GM19372 (cell line): ENCODE measurements around the gene TRAPPC3.
"Not testable (repeated sequence)": the region's sequence is repeated elsewhere in the genome, so short reads cannot be mapped to it uniquely, and the experiment has no call there.

Source experiments
- ATAC-seq: cut with Tn5 transposase; IDR thresholded peaks from one replicate; pipeline ENCODE4 v1.9.1; 2021; ENCODE audit warnings: mild to moderate bottlenecking, low read depth, moderate library complexity; ENCODE audit not compliant: unreplicated experiment

Gene TRAPPC3

DNA sequence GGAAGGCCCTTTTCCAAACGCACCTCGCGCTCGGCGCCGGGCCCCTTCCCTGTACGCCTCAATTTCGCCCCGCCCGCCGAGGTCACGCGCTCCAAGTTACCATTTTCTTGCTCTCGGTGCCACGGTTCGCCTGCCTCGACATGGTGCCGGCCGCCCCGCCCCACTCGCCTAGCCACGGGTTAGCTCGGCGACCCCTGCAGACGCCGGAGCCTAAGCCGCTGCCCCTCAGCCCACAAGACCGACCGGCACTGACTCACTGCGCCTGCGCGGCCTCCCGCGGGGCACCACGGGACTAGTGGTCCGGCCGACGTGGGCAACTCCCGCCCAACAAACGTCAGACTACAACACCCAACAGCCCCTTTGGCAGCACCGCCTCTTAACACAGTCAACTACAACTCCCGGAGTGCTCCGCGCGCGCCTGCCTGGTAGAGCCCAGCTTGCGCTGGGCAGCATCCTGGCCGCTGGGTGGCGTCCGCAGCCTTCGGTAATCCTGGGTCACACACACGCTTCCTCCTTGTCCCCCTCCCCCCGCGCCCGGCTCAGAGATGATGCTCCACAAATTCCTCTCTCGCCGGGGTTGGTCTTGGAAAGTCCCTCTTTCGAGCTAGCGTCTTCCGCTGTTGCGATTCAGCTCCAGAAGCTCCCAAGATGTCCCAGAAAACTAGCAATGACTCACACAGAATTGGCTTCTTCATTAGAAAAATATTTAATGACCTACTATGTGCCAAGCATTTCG is at the start of gene TRAPPC3:
TSS of gene TRAPPC3 (minus strand) at position 250 of the 736 bp plus-strand sequence. CDS start at position 142, 108 bp downstream.
- ATAC-seq = peak; percentile 90

DNA sequence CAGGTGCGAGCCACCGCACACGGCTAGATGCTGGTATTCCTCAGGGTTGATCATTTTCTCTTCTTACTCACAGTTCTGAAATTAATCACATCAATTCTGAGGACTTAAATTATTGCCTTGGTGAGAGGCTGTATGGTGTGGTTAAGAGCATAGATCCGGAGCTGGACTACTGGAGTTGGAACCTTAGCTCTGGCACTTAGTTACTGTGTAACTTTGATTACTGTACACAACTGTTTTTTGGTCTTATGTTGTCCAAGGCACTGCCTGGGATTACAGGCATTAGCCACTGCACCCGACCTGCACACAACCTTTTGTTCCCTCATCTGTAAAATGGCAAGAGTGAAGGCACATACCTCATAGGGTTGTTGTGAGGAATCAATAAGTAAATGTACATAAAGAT is 49.4 kb upstream of the TRAPPC3 start:
- no peak for ATAC-seq

DNA sequence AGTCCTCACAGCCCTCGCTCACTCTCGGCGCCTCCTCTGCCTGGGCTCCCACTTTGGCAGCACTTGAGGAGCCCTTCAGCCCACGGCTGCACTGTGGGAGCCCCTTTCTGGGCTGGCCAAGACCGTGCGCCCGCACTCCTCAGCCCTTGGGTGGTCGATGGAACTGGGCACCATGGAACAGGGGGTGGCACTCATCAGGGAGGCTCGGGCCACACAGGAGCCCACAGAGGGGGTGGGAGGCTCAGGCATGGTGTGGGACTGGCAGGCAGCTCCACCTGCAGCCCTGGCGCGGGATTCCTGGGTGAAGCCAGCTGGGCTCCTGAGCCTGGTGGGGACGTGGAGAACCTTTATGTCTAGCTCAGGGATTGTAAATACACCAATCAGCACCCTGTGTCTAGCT is 47.5 kb upstream of the TRAPPC3 start:
- ATAC-seq = not testable (repeated sequence)

DNA sequence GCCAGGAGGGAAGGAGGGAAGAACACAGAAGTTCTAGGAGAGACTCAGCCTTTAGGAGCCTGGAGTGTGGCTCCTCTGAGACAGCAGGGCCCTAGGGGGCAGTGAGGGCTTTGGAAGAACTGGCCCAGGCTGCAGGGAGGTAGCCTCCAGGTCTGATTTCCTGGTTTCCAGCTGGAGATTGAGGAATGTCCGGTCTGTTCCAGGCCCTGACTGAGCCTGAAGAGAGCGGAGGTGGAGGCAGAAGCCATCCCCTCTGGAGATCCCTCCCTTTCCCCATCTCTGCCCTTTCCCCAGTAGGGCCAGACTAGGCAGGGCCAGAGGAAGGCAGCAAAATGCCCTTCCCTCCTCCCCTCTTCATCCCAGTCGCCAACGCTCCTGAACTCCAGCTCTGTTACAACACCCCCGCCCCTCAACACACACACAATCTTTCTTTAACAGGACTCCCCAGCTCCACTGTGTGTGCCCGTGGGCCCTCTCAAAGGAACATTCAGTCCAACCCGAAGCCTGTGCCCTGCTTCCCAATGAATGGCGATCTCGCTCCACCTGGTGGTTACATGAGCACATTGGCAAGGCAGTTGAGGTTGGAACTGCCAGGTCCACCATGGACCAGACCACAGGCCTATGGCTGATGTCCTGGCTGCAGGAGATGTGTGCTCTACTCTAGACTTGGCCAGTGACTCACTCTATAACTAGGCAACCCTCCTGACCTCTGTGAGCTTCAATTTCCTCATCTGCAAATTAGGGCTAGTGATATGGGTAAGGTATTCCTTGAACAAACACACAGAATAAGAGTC is 38.7 kb upstream of the TRAPPC3 start:
- peak; percentile 74 for ATAC-seq

DNA sequence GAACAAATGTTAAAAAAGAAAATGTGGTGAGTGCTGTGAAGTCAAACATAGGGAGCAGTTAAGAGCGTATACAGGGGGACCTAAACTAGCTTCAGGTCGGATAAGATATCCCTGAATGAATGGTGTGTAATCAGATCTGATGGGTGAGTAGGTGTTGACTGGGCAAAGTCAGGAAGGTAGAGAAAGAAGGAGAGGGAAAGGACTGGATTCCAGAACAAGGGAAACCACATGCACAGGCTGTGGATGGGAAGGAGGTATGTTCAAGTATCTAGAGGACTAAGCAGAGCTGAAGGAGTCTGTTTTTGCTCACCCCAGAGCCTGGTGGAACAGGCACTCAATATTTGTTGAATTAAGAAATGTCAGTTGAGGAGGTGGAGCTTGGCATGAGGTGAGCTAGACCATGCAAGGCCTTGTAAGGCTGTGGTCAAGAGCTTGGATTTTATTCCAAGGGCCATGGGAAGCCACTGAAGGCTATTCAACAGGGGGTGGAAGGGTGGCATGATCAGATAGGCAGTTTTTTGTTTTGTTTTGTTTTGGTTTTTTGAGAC is 34.1 kb upstream of the TRAPPC3 start:
- no peak for ATAC-seq

DNA sequence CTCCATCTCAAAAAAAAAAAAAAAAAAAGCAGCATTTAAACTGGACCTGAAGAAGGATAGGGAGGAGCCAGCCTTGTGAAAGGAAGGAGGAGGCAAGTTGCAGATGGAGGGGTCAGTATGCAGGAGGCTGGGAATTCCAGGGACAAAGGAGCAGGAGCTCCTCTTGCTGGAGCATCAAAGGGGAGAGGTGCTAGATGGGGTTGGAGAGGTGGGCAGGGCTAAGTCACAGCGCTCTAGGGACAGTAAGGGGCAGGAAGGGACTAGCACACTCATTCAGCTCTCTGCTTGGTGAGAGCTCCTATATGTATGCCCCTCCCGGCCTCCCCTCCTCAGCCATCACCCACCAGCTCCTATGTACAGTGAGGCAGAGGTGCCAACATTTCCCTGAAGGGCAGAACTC is 33.4 kb upstream of the TRAPPC3 start:
- ATAC-seq = no peak

DNA sequence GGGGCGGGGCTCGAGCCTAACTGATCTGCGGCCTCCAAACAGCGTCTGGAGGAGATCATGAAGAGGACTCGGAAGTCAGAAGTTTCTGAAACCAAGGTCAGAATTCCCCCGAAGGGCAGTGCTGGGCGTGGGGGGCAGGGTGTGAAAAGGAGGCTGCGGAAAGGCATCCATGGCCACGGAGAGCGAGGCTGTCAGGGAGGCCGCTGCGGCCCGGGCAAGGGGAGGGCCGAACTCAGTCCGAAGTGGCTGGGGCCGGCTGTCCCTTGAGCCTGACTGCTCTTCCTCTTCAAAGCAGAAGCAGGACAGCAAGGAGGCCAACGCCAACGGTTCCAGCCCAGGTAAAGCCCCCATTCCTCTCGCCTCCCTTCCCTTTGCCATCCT is 29.9 kb upstream of the TRAPPC3 start:
- no peak for ATAC-seq

DNA sequence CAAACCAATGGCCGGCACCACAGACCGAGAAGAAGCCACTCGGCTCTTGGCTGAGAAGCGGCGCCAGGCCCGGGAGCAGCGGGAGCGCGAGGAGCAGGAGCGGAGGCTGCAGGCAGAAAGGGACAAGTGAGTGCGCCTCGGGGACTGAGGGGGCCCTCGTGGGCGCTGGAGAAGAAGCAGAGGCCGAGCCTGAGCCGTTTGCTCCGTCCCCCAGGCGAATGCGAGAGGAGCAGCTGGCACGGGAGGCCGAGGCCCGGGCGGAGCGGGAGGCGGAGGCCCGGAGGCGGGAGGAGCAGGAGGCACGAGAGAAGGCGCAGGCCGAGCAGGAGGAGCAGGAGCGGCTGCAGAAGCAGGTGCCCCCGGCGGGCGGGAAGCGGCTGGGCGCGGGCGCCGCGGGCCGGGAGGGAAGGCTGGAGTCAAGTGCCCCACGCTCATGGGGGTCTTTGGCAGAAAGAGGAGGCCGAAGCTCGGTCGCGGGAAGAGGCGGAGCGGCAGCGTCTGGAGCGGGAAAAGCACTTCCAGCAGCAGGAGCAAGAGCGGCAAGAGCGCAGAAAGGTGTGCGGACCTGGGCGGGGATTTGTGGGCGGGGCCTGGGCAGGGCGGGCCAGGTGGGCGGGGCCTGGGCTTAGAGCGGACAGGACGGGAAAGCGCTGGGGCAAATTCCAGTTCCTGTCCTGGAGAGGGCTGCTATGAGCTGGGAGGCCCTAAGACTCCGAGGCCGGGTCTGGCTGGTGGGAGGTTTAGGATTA is 29.4 kb upstream of the TRAPPC3 start:
- ATAC-seq = no peak

DNA sequence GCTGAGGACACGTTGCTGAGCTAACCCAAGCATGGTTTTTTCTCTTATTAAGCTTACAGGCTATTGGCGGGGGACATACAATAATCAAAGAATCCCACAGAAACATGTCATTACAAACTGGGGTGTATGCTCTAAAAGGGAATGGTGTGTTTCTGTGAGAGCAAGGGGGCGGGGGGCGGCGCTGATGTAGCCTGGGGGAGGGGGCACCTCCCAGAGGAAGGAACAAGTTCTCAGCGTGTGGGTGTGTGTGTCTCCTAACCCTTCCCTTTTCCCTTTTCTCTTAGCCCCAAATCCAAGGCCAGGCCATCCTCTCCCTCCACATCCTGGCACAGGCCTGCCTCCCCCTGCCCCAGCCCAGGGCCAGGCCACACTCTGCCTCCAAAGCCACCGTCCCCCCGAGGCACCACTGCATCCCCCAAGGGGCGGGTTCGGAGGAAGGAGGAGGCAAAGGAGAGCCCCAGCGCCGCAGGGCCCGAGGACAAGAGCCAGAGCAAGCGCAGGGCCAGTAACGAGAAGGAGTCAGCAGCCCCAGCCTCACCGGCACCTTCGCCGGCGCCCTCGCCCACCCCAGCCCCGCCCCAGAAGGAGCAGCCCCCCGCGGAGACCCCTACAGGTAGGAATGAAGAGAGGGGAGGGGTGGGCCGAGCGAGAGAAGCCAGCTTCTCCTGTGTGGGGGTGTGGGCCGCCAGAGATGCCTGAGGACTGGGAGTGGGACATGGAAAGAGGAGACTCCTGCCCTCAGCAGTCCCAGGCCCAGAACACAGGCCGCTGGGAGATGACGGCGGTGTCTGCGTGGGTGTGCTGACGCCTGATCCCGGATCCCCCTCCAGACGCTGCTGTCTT is 28.5 kb upstream of the TRAPPC3 start:
- ATAC-seq = no peak

DNA sequence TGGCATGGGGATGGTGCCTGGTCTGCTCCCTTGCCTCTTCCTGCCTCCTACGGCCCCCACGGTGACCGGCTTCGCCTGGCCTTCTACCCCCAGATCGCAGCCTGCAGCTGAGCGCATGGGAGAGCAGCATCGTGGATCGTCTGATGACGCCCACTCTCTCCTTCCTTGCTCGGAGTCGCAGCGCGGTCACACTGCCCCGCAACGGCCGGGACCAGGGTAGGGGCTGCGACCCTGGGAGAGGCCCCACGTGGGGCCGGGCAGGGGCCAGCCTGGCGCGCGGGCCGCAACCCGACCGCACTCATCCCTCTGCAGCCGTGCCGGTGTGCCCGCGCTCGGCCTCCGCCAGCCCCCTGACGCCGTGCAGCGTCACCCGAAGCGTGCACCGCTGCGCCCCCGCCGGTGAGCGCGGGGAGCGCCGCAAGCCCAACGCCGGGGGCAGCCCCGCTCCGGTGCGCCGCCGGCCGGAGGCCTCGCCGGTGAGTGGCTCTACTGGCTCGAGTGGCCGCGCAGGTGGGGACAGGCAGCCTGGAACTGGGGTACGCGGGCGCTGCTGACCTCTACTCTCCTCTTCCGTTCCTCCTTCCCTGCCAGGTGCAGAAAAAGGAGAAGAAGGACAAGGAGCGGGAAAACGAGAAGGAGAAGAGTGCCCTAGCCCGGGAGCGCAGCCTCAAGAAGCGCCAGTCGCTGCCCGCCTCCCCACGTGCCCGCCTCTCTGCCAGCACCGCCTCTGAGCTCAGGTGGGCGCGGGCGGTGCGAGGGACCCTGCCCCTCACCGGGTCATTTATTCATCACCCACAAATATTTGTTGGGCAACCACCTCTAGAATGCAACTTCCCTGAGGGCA is 27.0 kb upstream of the TRAPPC3 start:
- ATAC-seq = no peak

DNA sequence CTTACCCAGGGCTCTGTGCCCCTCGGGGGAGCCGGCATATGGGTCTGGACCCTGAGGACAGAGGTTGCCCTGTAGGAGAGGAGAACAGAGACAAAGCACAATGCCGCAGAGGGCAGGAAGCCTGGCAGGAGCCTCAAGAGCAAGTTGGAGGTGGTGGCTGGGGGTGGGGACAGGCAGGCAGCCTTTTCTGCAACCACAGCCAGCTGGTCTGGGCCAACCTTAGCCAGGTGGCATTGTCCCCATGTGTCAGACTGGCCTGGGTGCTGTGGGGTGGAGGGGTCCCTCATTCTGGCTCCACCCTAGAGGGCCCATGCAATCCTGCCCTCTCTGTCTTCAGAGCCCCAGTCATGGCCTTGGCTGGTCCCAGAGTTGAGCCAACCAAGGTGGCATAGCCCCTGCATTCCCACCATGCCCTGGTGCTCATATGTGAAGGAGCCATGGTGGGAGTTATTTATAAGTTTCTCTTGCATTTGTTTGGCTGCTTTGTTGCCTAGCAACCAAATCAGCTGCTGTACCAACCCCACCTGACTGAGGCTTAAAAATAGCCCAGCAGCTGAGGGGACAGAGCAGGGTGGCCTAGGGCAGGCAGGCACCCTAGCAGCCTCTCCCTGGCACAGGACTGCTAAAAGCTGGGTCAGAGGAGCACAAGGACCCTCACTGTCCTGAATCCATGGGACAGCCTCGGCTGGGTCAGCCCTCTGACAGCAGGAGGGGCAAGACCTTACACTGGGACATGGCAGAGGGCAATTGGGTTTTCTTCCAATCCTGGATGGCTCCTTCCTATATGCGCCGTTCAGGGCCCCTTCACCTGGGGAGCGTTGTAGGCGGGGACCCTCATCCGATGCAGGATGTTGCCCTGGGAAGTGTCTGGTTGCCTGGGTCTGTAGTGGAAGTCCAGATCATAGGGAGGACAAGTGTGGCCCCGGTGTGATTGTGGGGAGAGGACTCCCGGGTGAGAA is 26.1 kb upstream of the TRAPPC3 start:
- no peak for ATAC-seq

DNA sequence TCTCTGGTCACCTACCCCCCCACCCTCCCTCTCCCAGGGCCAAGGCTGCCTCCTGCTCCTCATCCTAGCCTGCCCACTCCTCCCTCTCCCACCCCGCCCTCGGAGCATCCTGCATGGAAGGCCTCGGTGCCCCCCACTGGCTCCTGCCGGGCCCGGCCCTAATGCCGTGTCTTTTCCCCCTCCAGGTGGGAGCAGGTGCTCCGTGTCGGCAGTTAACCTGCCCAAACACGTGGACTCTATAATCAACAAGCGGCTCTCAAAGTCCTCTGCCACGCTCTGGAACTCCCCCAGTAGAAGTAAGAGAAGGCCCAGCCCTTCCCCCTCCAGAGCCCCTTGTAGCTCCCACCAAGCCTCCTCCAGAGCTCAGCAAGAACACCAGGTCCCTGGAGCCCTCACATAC is 25.4 kb upstream of the TRAPPC3 start:
- ATAC-seq = no peak

DNA sequence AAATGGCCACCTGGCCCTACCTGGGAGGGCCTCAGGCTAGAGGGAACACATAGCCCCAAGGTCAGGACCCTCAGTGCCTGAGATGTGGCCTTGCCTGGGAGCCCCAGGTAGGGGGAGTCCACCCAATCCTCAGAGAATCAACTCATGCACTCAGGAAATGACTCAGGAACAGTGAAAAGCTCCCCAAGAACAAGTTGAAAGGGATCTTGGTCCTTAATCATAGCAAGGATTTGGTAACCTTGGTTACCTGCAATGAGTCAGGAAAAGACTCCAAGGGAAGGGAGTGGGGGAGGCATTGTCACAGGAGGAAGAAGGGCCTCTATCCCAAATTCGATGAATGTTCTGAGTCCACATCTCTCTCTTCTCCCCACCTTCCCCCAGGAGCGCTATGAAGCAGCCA is 23.7 kb upstream of the TRAPPC3 start:
- no peak for ATAC-seq

DNA sequence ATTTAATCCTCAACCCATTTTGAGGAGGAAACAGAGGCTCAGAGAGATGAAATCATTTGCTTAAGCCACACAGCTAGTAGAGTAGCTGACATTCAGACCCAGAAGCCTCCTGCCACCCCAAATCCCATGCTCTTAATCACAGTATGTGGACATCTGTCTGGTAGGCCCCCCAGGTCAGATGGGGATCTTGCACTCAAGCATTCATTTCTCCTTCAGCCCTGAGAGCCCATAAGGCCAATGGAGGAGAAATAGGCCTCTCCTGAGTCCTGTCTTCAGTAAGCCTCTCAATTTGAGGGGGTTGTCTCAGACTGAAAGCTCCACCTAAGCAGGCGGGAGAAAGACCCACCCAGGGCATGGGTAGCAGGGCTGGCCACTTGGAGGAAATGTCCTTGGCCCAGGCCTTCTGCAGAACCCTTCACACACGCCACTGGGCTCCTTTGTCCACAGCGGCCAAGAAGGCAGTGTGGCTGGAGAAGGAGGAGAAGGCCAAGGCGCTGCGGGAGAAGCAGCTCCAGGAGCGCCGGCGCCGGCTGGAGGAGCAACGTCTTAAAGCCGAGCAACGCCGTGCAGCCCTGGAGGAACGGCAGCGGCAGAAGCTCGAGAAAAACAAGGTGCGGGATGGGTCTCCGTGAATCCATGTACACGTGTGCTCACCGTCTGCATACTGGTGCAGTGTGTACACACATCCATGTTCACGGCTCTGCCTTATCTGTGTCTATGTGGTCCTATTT is 22.9 kb upstream of the TRAPPC3 start:
- no peak for ATAC-seq

DNA sequence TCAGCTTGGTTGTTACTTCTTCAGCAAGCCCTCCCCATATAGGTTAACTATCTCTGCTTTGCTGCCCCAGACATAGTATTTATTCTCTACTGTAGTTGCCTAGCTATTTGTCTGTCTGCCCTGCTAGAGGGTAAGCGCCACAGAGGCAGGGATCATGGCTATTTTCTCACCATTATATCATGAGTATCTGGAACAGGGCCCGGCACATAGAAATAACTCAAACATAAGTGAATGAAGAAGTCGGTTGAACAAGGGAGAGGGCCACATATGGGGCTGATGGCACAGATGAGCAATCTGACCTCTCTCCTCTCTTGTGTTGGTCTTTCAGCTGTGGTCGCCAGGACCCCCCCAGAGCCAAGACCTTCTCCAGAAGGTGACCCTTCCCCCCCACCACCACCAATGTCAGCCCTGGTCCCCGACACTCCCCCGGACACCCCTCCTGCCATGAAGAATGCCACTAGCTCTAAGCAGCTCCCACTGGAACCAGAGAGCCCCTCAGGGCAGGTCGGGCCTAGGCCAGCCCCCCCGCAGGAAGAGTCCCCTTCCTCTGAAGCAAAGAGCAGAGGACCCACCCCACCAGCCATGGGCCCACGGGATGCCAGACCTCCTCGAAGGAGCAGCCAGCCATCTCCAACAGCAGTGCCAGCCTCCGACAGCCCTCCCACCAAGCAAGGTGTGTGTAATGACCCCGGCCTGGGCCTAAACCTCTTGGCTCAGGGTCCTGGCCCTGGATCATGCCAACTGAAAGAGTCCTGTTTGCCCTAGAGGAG is 21.5 kb upstream of the TRAPPC3 start:
- ATAC-seq = no peak

DNA sequence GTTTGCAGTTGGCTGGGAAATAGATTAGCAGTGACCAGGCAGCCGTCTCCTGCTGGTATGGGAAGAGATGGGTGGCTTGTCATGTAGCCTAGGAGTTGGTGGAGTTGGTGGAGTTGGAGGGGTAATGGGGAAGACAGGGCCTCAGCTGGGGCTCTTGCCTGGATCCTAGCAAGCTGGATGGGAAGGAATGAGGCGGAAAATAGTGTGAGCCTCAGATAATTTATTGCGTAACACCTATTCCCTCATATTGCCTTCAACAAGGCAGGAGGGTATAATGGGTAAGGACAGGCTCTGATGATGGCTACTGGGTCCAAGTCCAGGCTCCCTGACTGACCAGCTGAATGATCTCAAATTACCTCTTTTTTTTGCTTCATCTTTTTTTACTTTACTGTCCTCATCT is 19.2 kb upstream of the TRAPPC3 start:
- no peak for ATAC-seq
